Measurements from ENCODE around the gene SAMD5. TPM values are rescaled to one million over a fixed set of nuclear protein-coding genes. Genes with fewer than 3 reads are reported as not detected.
A peak's percentile ranks its signal among the peaks of the same experiment; 100 is the strongest.

SAMD5 gene
- total and polyA plus RNA-seq, 9 of the 15 experiments (the other 6 are each of a cell fraction or from before 2014, with no cell fraction given), result 0.15 to 0.91 (median 0.55) TPM

GRCh38 chr6:147534116-147534860, 25.8 kb downstream of the SAMD5 start (continued):
- TF ChIP-seq HEY1 (CRISPR knock-in tag; IDR thresholded peaks at IDR 0.05; ENCODE audit: borderline replicate concordance) (no peak), ZNF589 (CRISPR knock-in tag; IDR thresholded peaks at IDR 0.05; ENCODE audit: low read depth) (0 out of 2 replicates have a peak, but pooled peaks have one; percentile 51), FOSL1 (tag; conservative IDR thresholded peaks at IDR 0.05) (peak; percentile 53), DIDO1 (tag; IDR thresholded peaks at IDR 0.05; ENCODE audit: low read depth) (peak; percentile 49; the same call in 1 of the 2 replicates), ZNF316 (IDR thresholded peaks at IDR 0.05) (peak; percentile 96), NFE2 (IDR thresholded peaks at IDR 0.05; ENCODE audit: low read depth) (peak; percentile 85), NFRKB (IDR thresholded peaks at IDR 0.05; ENCODE audit: low read depth) (0 out of 2 replicates have a peak, but pooled peaks have one; percentile 7), PKNOX1 (IDR thresholded peaks at IDR 0.05) (peak; percentile 87), LEF1 (IDR thresholded peaks at IDR 0.05) (peak; percentile 45; the same call in 1 of the 2 replicates), ARID1B (IDR thresholded peaks at IDR 0.05) (peak; percentile 61), TAF9B (IDR thresholded peaks at IDR 0.05; ENCODE audit: partially characterized antibody) (peak; percentile 30), PYGO2 (tag; IDR thresholded peaks at IDR 0.05) (peak; percentile 4; the same call in 1 of the 2 replicates), PBX2 (CRISPR knock-in tag; IDR thresholded peaks at IDR 0.05; ENCODE audit: low read depth) (no peak), PBX2 (tag; conservative IDR thresholded peaks at IDR 0.05; ENCODE audit: low read depth) (peak; percentile 58), C11orf30 (IDR thresholded peaks at IDR 0.05; ENCODE audit: low read depth) (peak; percentile 92), BHLHE40 (IDR thresholded peaks at IDR 0.05; ENCODE audit: low read length) (no peak), MAZ (CRISPR knock-in tag; conservative IDR thresholded peaks at IDR 0.05 in 1 of 2, IDR thresholded peaks at IDR 0.05 in 1 of 2) (peak in 1 of 2 experiments; percentile 38; a peak in 1 of 4 replicates)

All from K562 (cell line).